ENCODE measurements around the gene TUFT1. TPM values are rescaled to one million over a fixed set of nuclear protein-coding genes. Genes with fewer than 3 reads are reported as not detected.
"Not testable (repeated sequence)": the region's sequence is repeated elsewhere in the genome, so short reads cannot be mapped to it uniquely, and the experiment has no call there.

TUFT1 gene
- total and polyA plus RNA-seq, 2 of the 4 experiments (the other 2 are of a cell fraction) = 21.2 to 30.3 TPM

DNA sequence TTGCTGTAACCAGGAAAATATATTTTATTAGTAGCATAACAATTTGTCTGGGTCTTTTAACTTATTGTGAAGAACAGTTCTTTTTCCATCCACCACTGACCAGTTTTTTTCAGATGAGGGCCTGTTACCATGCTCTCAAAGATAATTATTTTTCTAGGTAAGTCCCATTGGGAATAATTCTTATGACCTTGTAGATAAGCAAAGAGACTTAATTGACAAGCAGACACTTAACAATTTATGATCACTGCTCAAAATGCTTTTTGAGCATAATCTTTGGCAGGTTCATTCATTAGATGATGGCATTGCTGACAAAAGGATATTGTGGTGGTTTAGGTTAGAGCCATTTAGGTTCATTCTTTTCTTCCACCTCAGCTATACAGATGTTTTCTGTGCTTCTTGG is 78.4 kb downstream of the TUFT1 start:
- H3K27ac ChIP-seq (ENCODE audit: insufficient read depth, low read length) = no peak overlapping the region
- no peaks in the 10 kb centered on the region for H3K36me3 ChIP-seq (ENCODE audit: control insufficient read depth, insufficient read depth, low read length)
- H3K4ac ChIP-seq (ENCODE audit: low read depth, low read length) = no peak overlapping the region
- no peak overlapping the region for H3K9ac ChIP-seq (ENCODE audit: low read depth, low read length)
- H2BK120ac ChIP-seq (ENCODE audit: low read depth, low read length) = no peak overlapping the region
- peaks cover 15% of the 10 kb centered on the region for H4K20me1 ChIP-seq (ENCODE audit: insufficient read depth, low read length)
- H3K9me3 ChIP-seq (ENCODE audit: control insufficient read depth, insufficient read depth, low read length) = no peaks in the 10 kb centered on the region
- peaks cover 14% of the 10 kb centered on the region for H3K4me1 ChIP-seq (ENCODE audit: control insufficient read depth, insufficient read depth, low read length)
- no peak overlapping the region for H3K18ac ChIP-seq (ENCODE audit: low read depth, low read length)
- no peak for ATAC-seq (ENCODE audit: low read depth)
- H2AFZ ChIP-seq (replicated peaks; ENCODE audit: low read length, poor library complexity) = no peak overlapping the region
- in situ Hi-C loops (cut with MboI; ENCODE audit: low sequenced_read_pairs) (no loop called here), dilution Hi-C loops (cut with HindIII; ENCODE audit: low sequenced_read_pairs, unreplicated experiment) (no loop called here), intact Hi-C loops (cut with micrococcal nuclease) (no loop called here)
- no peak overlapping the region for H3K4me3 ChIP-seq (ENCODE audit: insufficient read depth, low read depth, low read length)
- ChIA-PET CTCF (interaction anchor here (2.0 kb wide), 1 partner anchor 21 kb away, joined by 5 read pairs; no protein-coding TSS in a partner anchor), POLR2A (ENCODE audit: unreplicated experiment) (no interaction called here)
- no peaks in the 10 kb centered on the region for H3K27me3 ChIP-seq (ENCODE audit: control insufficient read depth, insufficient read depth, low read length)
- peaks cover 18 to 78% of the 10 kb centered on the region in 2 experiments for H3K79me1 ChIP-seq (ENCODE audit: low read depth in 1 of 2, low read length in 2 of 2)
- no peak overlapping the region for H3K14ac ChIP-seq (replicated peaks; ENCODE audit: low read depth, low read length)
- no peak overlapping the region for H2BK15ac ChIP-seq (ENCODE audit: low read depth, low read length)
- no peak overlapping the region for H3K23ac ChIP-seq (ENCODE audit: low read depth, low read length)
- no peak for DNase-seq
- H4K5ac ChIP-seq (ENCODE audit: low read depth, low read length) = no peak overlapping the region
- no peak overlapping the region for H2AK9ac ChIP-seq (replicated peaks; ENCODE audit: low read depth, low read length, poor library complexity)
- no peak overlapping the region for H4K91ac ChIP-seq (ENCODE audit: insufficient read depth, low read depth, low read length)
- BruUV-seq (replicated peaks) = no TSS peak
- H4K8ac ChIP-seq (ENCODE audit: low read depth in 2 of 2, low read length in 2 of 2) = no peak overlapping the region
- H2BK5ac ChIP-seq (ENCODE audit: low read depth, low read length, poor library complexity, severe bottlenecking) = no peak overlapping the region
- H2BK20ac ChIP-seq (ENCODE audit: low read depth, low read length) = no peak overlapping the region
- no peak overlapping the region for H3K4me2 ChIP-seq (ENCODE audit: low read depth, low read length)
- TF ChIP-seq RFX5 (IDR thresholded peaks at IDR 0.05; ENCODE audit: low read depth, low read length) = no peak
- no peak for TF ChIP-seq RAD21 (IDR thresholded peaks at IDR 0.05; ENCODE audit: low read length)
- TF ChIP-seq RCOR1 (IDR thresholded peaks at IDR 0.05; ENCODE audit: insufficient replicate concordance, low read length) = no peak
- no peak for TF ChIP-seq BHLHE40 (IDR thresholded peaks at IDR 0.05; ENCODE audit: low read depth, low read length)
- TF ChIP-seq POLR2A (IDR thresholded peaks at IDR 0.05; ENCODE audit: low read depth, low read length) = no peak
- no peak for TF ChIP-seq FOS (IDR thresholded peaks at IDR 0.05; ENCODE audit: low read depth, low read length)
- TF ChIP-seq, protein P1, sequence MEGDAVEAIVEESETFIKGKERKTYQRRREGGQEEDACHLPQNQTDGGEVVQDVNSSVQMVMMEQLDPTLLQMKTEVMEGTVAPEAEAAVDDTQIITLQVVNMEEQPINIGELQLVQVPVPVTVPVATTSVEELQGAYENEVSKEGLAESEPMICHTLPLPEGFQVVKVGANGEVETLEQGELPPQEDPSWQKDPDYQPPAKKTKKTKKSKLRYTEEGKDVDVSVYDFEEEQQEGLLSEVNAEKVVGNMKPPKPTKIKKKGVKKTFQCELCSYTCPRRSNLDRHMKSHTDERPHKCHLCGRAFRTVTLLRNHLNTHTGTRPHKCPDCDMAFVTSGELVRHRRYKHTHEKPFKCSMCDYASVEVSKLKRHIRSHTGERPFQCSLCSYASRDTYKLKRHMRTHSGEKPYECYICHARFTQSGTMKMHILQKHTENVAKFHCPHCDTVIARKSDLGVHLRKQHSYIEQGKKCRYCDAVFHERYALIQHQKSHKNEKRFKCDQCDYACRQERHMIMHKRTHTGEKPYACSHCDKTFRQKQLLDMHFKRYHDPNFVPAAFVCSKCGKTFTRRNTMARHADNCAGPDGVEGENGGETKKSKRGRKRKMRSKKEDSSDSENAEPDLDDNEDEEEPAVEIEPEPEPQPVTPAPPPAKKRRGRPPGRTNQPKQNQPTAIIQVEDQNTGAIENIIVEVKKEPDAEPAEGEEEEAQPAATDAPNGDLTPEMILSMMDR (conservative IDR thresholded peaks at IDR 0.05; ENCODE audit: low read depth, low read length) = no peak
- H3K9me1 ChIP-seq (ENCODE audit: insufficient read depth, low read length) = peaks cover 7% of the 10 kb centered on the region; the same call in 1 of the 2 replicates
- H3K56ac ChIP-seq (ENCODE audit: extremely low read depth, insufficient read depth, low read length) = no peak overlapping the region
- no peak overlapping the region for H2AK5ac ChIP-seq (ENCODE audit: low read depth, low read length)

DNA sequence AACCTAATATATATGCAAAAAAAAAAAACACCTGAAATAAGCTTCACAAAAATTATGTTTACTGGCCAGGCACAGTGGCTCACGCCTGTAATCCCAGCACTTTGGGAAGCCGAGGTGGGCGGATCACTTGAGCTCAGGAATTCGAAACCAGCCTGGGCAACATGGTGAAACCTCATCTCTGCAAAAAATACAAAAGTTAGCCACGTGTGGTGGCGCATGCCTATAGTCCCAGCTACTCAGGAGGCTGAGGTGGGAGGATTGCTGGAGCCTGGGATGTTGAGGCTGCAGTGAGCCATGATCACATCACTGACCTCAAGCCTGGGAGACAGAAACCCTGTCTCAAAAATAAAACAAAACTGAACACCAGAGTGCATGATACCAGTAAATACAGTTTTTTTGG is 78.9 kb downstream of the TUFT1 start:
- H3K9me3 ChIP-seq (ENCODE audit: control insufficient read depth, insufficient read depth, low read length); DNase-seq; ATAC-seq (ENCODE audit: low read depth); H3K36me3 ChIP-seq (ENCODE audit: control insufficient read depth, insufficient read depth, low read length); H2AK9ac ChIP-seq (replicated peaks; ENCODE audit: low read depth, low read length, poor library complexity); H3K9ac ChIP-seq (ENCODE audit: low read depth, low read length); CTCF ChIA-PET; dilution Hi-C loops (cut with HindIII; ENCODE audit: low sequenced_read_pairs, unreplicated experiment); BruUV-seq (replicated peaks); H2AK5ac ChIP-seq (ENCODE audit: low read depth, low read length); H4K5ac ChIP-seq (ENCODE audit: low read depth, low read length); H2AFZ ChIP-seq (replicated peaks; ENCODE audit: low read length, poor library complexity); H3K4me2 ChIP-seq (ENCODE audit: low read depth, low read length); H3K23ac ChIP-seq (ENCODE audit: low read depth, low read length); H2BK20ac ChIP-seq (ENCODE audit: low read depth, low read length); H3K4me3 ChIP-seq (ENCODE audit: insufficient read depth, low read depth, low read length); H4K91ac ChIP-seq (ENCODE audit: insufficient read depth, low read depth, low read length); in situ Hi-C loops (cut with MboI; ENCODE audit: low sequenced_read_pairs); POLR2A ChIA-PET (ENCODE audit: unreplicated experiment); H3K18ac ChIP-seq (ENCODE audit: low read depth, low read length); H2BK5ac ChIP-seq (ENCODE audit: low read depth, low read length, poor library complexity, severe bottlenecking); H2BK120ac ChIP-seq (ENCODE audit: low read depth, low read length); intact Hi-C loops (cut with micrococcal nuclease); H3K56ac ChIP-seq (ENCODE audit: extremely low read depth, insufficient read depth, low read length); H2BK15ac ChIP-seq (ENCODE audit: low read depth, low read length); H3K9me1 ChIP-seq (ENCODE audit: insufficient read depth, low read length); H3K14ac ChIP-seq (replicated peaks; ENCODE audit: low read depth, low read length); H4K8ac ChIP-seq (ENCODE audit: low read depth in 2 of 2, low read length in 2 of 2); H3K27me3 ChIP-seq (ENCODE audit: control insufficient read depth, insufficient read depth, low read length): not testable (repeated sequence)
- 100% methylated on average over 3 of the region's 6 CpGs; no CpG with 5 or more reads in 1 of the 2 experiments for WGBS, 2 experiments (ENCODE audit: extremely low coverage in 2 of 2, insufficient read length in 1 of 2)
- H3K4me1 ChIP-seq (ENCODE audit: control insufficient read depth, insufficient read depth, low read length) = peaks cover 12% of the 10 kb centered on the region
- peaks cover 16 to 76% of the 10 kb centered on the region in 2 experiments; a peak in 3 of 4 replicates for H3K79me1 ChIP-seq (ENCODE audit: low read depth in 1 of 2, low read length in 2 of 2)
- H3K4ac ChIP-seq (ENCODE audit: low read depth, low read length) = 0 out of 2 replicates have a peak overlapping the region, but pooled peaks have one; percentile 32
- peak overlapping the region; percentile 18; the same call in 1 of the 2 replicates for H3K27ac ChIP-seq (ENCODE audit: insufficient read depth, low read length)
- H4K20me1 ChIP-seq (ENCODE audit: insufficient read depth, low read length) = peaks cover 12% of the 10 kb centered on the region
